OCI-LY1 (cell line): Measurements from ENCODE around the gene GNG8.

Experiments
- H2AFZ ChIP-seq: fragments of 200-600 bp; sonication (generic), shearing (Covaris generic); 2 replicates; pipeline ENCODE4 v1.6.0; 2014; ENCODE audit warnings: antibody characterized with exemption, mild to moderate bottlenecking, low read length
- H3F3A ChIP-seq: fragments of 200-600 bp; sonication (generic), shearing (Covaris generic); 2 replicates; pipeline ENCODE4 v1.6.0; 2014; ENCODE audit warnings: mild to moderate bottlenecking, antibody characterized with exemption, low read length, moderate library complexity; ENCODE audit not compliant: insufficient read depth
- H3K27ac ChIP-seq: fragments of 200-600 bp; sonication (generic); 2 replicates; pipeline ENCODE4 v1.5.1; 2014; ENCODE audit warnings: low read length, mixed run types, mild to moderate bottlenecking, low read depth; ENCODE audit not compliant: poor library complexity, severe bottlenecking
- H3K27me3 ChIP-seq: fragments of 200-600 bp; sonication (generic); 2 replicates; pipeline ENCODE4 v1.6.0; 2014; ENCODE audit warnings: antibody characterized with exemption, mild to moderate bottlenecking, low read length, moderate library complexity; ENCODE audit not compliant: insufficient read depth
- H3K36me3 ChIP-seq: fragments of 200-600 bp; sonication (generic); 2 replicates; pipeline ENCODE4 v1.6.1; 2014; ENCODE audit warnings: mild to moderate bottlenecking, antibody characterized with exemption, low read length, moderate library complexity, mixed read lengths; ENCODE audit not compliant: insufficient read depth
- H3K4me1 ChIP-seq: fragments of 200-600 bp; sonication (generic); 2 replicates; pipeline ENCODE4 v1.5.1; 2014; ENCODE audit warnings: mild to moderate bottlenecking, low read length, moderate library complexity; ENCODE audit not compliant: insufficient read depth, severe bottlenecking
- H3K4me2 ChIP-seq: fragments of 200-600 bp; sonication (generic), shearing (Covaris generic); 2 replicates; pipeline ENCODE4 v1.6.1; 2014; ENCODE audit warnings: low read length
- H3K4me3 ChIP-seq: fragments of 200-600 bp; sonication (generic); 2 replicates; pipeline ENCODE4 v1.5.1; 2014; ENCODE audit warnings: low read length, low read depth, mild to moderate bottlenecking, mixed read lengths; ENCODE audit not compliant: poor library complexity, severe bottlenecking
- H3K79me2 ChIP-seq: fragments of 200-600 bp; shearing (Covaris generic); 2 replicates; pipeline ENCODE4 v1.6.1; 2016; ENCODE audit warnings: mixed run types, low read length, mixed read lengths; ENCODE audit not compliant: insufficient read depth
- H3K9ac ChIP-seq: fragments of 200-600 bp; sonication (generic), shearing (Covaris generic); 2 replicates; pipeline ENCODE4 v1.6.1; 2014; ENCODE audit warnings: mild to moderate bottlenecking, low read length, mixed read lengths
- H3K9me2 ChIP-seq: fragments of 200-600 bp; sonication (generic), shearing (Covaris generic); 2 replicates; pipeline ENCODE4 v1.6.1; 2014; ENCODE audit warnings: low read depth, mild to moderate bottlenecking, low read length, mixed read lengths
- H3K9me3 ChIP-seq: fragments of 200-600 bp; shearing (Covaris generic); 2 replicates; pipeline ENCODE4 v1.6.1; 2014; ENCODE audit warnings: low read length, mixed read lengths
- H4K20me1 ChIP-seq: fragments of 200-600 bp; sonication (generic), shearing (Covaris generic); 2 replicates; pipeline ENCODE4 v1.6.0; 2016; ENCODE audit warnings: mild to moderate bottlenecking, low read length; ENCODE audit not compliant: insufficient read depth
- CTCF ChIP-seq: fragments of 200-600 bp; sonication (generic), shearing (Covaris generic); IDR thresholded peaks from 2 replicates; pipeline ENCODE4 v1.5.1; 2017; ENCODE audit warnings: mild to moderate bottlenecking, antibody characterized with exemption, low read length, moderate library complexity, mixed read lengths
- EZH2 ChIP-seq: fragments of 200-600 bp; sonication (generic), shearing (Covaris generic); IDR thresholded peaks from 2 replicates; pipeline ENCODE4 v1.8.0; 2017; ENCODE audit warnings: borderline replicate concordance, mixed run types, mild to moderate bottlenecking, antibody characterized with exemption, low read length, moderate library complexity, mixed read lengths

Gene GNG8

GRCh38 chr19:46621191-46622117 lies 14.5 kb downstream of the GNG8 start:
- Histone ChIP-seq H3K4me2 (no peak overlapping the region), H3K36me3 (no peaks in the 10 kb centered on the region), H2AFZ (no peak overlapping the region), H3K9ac (no peak overlapping the region), H3K79me2 (no peaks in the 10 kb centered on the region), H3K4me3 (no peak overlapping the region), H3K9me2 (no peaks in the 10 kb centered on the region), H3K9me3 (no peaks in the 10 kb centered on the region), H3K27me3 (peaks cover 25% of the 10 kb centered on the region), H3K4me1 (peaks cover 14% of the 10 kb centered on the region), H3F3A (no peaks in the 10 kb centered on the region), H4K20me1 (no peaks in the 10 kb centered on the region), H3K27ac (no peak overlapping the region)
- TF ChIP-seq CTCF (no peak; the same call in 1 of the 2 replicates), EZH2 (no peak)

GRCh38 chr19:46620716-46621115 lies 15.3 kb downstream of the GNG8 start:
- no peaks in the 10 kb centered on the region for H3K9me3 ChIP-seq
- no peaks in the 10 kb centered on the region for H3K36me3 ChIP-seq
- no peak overlapping the region for H3K4me2 ChIP-seq
- no peaks in the 10 kb centered on the region for H4K20me1 ChIP-seq
- no peaks in the 10 kb centered on the region for H3F3A ChIP-seq
- peaks cover 22% of the 10 kb centered on the region for H3K27me3 ChIP-seq
- no peak overlapping the region for H2AFZ ChIP-seq
- TF ChIP-seq CTCF (no peak), EZH2 (no peak)
- no peak overlapping the region for H3K27ac ChIP-seq
- H3K4me1 ChIP-seq: peaks cover 14% of the 10 kb centered on the region
- no peak overlapping the region for H3K4me3 ChIP-seq
- no peaks in the 10 kb centered on the region for H3K79me2 ChIP-seq
- H3K9ac ChIP-seq: no peak overlapping the region
- H3K9me2 ChIP-seq: no peaks in the 10 kb centered on the region

GRCh38 chr19:46620267-46620666 lies 15.7 kb downstream of the GNG8 start:
- Histone ChIP-seq H2AFZ (no peak overlapping the region), H3K9me3 (no peaks in the 10 kb centered on the region), H3K79me2 (no peaks in the 10 kb centered on the region), H3K4me1 (peaks cover 14% of the 10 kb centered on the region), H3K27ac (no peak overlapping the region), H3F3A (no peaks in the 10 kb centered on the region), H3K4me2 (no peak overlapping the region), H4K20me1 (no peaks in the 10 kb centered on the region), H3K4me3 (no peak overlapping the region), H3K9ac (no peak overlapping the region), H3K9me2 (no peaks in the 10 kb centered on the region), H3K36me3 (no peaks in the 10 kb centered on the region), H3K27me3 (peaks cover 19% of the 10 kb centered on the region)
- no peak for TF ChIP-seq CTCF
- TF ChIP-seq EZH2: no peak
